ENCODE data around the gene RTN4RL1.
"Not testable (repeated sequence)": the region's sequence is repeated elsewhere in the genome, so short reads cannot be mapped to it uniquely, and the experiment has no call there.

RTN4RL1 gene

GRCh38 chr17:1997927-1998742, 27.0 kb downstream of the RTN4RL1 start:
- no peak for DNase-seq

- no peak for DNase-seq
Measured at GRCh38 chr17:1997289-1997926, 27.7 kb downstream of the RTN4RL1 start.

GRCh38 chr17:1996800-1997288, 28.3 kb downstream of the RTN4RL1 start:
- no peak for DNase-seq

- DNase-seq = no peak
Measured at GRCh38 chr17:1995907-1996799, 29.0 kb downstream of the RTN4RL1 start.

- DNase-seq = peak; percentile 10
Measured at GRCh38 chr17:1995321-1995892, 29.7 kb downstream of the RTN4RL1 start.

- no peak for DNase-seq
Measured at GRCh38 chr17:1994707-1995106, 30.4 kb downstream of the RTN4RL1 start.

GRCh38 chr17:1992541-1992940, 32.6 kb downstream of the RTN4RL1 start:
- DNase-seq = no peak

GRCh38 chr17:1989135-1989534, 36.0 kb downstream of the RTN4RL1 start:
- no peak for DNase-seq

GRCh38 chr17:1986783-1987451, 38.2 kb downstream of the RTN4RL1 start:
- DNase-seq = no peak

- no peak for DNase-seq
Measured at GRCh38 chr17:1985686-1986085, 39.4 kb downstream of the RTN4RL1 start.

- no peak for DNase-seq
Measured at GRCh38 chr17:1985093-1985492, 40.0 kb downstream of the RTN4RL1 start.

- not testable (repeated sequence) for DNase-seq
Measured at GRCh38 chr17:1982793-1983366, 42.3 kb downstream of the RTN4RL1 start.

- no peak for DNase-seq
Measured at GRCh38 chr17:1980665-1981250, 44.4 kb downstream of the RTN4RL1 start.

- DNase-seq = no peak
Measured at GRCh38 chr17:1979182-1979985, 45.8 kb downstream of the RTN4RL1 start.

GRCh38 chr17:1978396-1978949, 46.7 kb downstream of the RTN4RL1 start:
- no peak for DNase-seq

GRCh38 chr17:1977583-1978395, 47.3 kb downstream of the RTN4RL1 start:
- DNase-seq = no peak

GRCh38 chr17:1976683-1977064, 48.5 kb downstream of the RTN4RL1 start:
- no peak for DNase-seq

GRCh38 chr17:1976000-1976682, 49.0 kb downstream of the RTN4RL1 start:
- no peak for DNase-seq

- DNase-seq = no peak
Measured at GRCh38 chr17:1975573-1975972, 49.6 kb downstream of the RTN4RL1 start.
